ENCODE measurements around the gene EIF4B. TPM values are rescaled to one million over a fixed set of nuclear protein-coding genes. Genes with fewer than 3 reads are reported as not detected.
"Not testable (repeated sequence)": the region's sequence is repeated elsewhere in the genome, so short reads cannot be mapped to it uniquely, and the experiment has no call there.

Gene EIF4B
- total RNA-seq, 1 donor from 2014 or later: 336 TPM

DNA sequence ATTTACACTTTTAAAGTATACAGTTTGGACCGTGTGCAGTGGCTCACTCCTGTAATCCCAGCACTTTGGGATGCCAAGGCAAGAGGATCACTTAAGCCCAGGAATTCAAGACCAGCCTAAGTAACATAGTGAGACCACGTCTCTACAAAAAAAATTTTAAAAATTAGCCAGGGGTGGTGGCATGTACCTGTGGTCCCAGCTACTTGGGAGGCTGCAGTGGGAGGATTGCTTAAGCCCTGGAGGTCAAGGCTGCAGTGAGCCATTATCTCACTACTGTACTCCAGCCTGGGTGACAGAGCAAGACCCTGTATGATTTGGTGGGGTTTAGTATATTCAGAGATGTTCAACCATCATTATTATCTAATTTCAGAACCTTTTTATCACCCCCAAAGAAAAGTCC is 4.7 kb downstream of the EIF4B start:
- no peak overlapping the region for H3K4me3 Mint-ChIP-seq (ENCODE audit: unreplicated experiment)
- peaks cover 49% of the 10 kb centered on the region for H3K4me1 Mint-ChIP-seq (ENCODE audit: low read depth)
- H3K27me3 Mint-ChIP-seq (ENCODE audit: low read depth): no peaks in the 10 kb centered on the region
- H3K27ac Mint-ChIP-seq (ENCODE audit: unreplicated experiment): no peak overlapping the region
- DNase-seq (ENCODE audit: low spot score): no peak
- TF ChIP-seq, protein P1, sequence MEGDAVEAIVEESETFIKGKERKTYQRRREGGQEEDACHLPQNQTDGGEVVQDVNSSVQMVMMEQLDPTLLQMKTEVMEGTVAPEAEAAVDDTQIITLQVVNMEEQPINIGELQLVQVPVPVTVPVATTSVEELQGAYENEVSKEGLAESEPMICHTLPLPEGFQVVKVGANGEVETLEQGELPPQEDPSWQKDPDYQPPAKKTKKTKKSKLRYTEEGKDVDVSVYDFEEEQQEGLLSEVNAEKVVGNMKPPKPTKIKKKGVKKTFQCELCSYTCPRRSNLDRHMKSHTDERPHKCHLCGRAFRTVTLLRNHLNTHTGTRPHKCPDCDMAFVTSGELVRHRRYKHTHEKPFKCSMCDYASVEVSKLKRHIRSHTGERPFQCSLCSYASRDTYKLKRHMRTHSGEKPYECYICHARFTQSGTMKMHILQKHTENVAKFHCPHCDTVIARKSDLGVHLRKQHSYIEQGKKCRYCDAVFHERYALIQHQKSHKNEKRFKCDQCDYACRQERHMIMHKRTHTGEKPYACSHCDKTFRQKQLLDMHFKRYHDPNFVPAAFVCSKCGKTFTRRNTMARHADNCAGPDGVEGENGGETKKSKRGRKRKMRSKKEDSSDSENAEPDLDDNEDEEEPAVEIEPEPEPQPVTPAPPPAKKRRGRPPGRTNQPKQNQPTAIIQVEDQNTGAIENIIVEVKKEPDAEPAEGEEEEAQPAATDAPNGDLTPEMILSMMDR (IDR thresholded peaks at IDR 0.05): no peak
- no peaks in the 10 kb centered on the region for H3K9me3 Mint-ChIP-seq (ENCODE audit: low read depth)
- peaks cover 7% of the 10 kb centered on the region for H3K36me3 Mint-ChIP-seq (ENCODE audit: low read depth)

- TF ChIP-seq, protein P1 (IDR thresholded peaks at IDR 0.05): no peak
- Mint-ChIP-seq H3K9me3 (ENCODE audit: low read depth) (no peaks in the 10 kb centered on the region), H3K4me3 (ENCODE audit: unreplicated experiment) (no peak overlapping the region), H3K27me3 (ENCODE audit: low read depth) (no peaks in the 10 kb centered on the region), H3K4me1 (ENCODE audit: low read depth) (peaks cover 47% of the 10 kb centered on the region), H3K27ac (ENCODE audit: unreplicated experiment) (peak overlapping the region; percentile 61), H3K36me3 (ENCODE audit: low read depth) (peaks cover 8% of the 10 kb centered on the region)
- DNase-seq (ENCODE audit: low spot score): no peak
Measured at GRCh38 chr12:53011889-53012288, 5.6 kb downstream of the EIF4B start.

GRCh38 chr12:53012928-53013327 is 6.7 kb downstream of the EIF4B start:
- Mint-ChIP-seq H3K27ac (ENCODE audit: unreplicated experiment) (no peak overlapping the region), H3K27me3 (ENCODE audit: low read depth) (no peaks in the 10 kb centered on the region), H3K4me1 (ENCODE audit: low read depth) (peaks cover 38% of the 10 kb centered on the region), H3K4me3 (ENCODE audit: unreplicated experiment) (no peak overlapping the region), H3K36me3 (ENCODE audit: low read depth) (peaks cover 11% of the 10 kb centered on the region), H3K9me3 (ENCODE audit: low read depth) (no peaks in the 10 kb centered on the region)
- DNase-seq (ENCODE audit: low spot score): no peak
- TF ChIP-seq, protein P1 (IDR thresholded peaks at IDR 0.05): no peak

DNA sequence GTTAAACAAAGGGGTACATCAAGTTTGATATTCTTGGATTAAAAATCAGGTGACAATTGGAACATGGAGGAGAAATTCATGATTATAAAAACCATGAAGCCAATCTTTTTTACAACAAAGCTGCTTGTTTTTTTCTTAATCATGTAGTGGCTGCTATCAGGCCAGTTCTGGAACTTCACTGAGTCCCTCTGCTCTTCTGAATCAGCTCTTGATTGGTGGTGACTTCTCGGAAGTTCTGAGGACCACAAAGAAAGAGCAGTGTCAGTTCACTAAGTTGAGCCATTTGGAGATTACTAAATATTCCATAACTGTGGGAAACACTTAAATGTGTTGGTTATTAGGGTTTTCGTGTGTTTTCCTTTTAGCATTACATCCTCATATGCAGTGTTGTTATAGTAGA is 8.5 kb downstream of the EIF4B start:
- peaks cover 19% of the 10 kb centered on the region for H3K36me3 Mint-ChIP-seq (ENCODE audit: low read depth)
- no peak overlapping the region for H3K27ac Mint-ChIP-seq (ENCODE audit: unreplicated experiment)
- no peak for DNase-seq (ENCODE audit: low spot score)
- no peak overlapping the region for H3K4me3 Mint-ChIP-seq (ENCODE audit: unreplicated experiment)
- TF ChIP-seq, protein P1 (IDR thresholded peaks at IDR 0.05): no peak
- no peaks in the 10 kb centered on the region for H3K27me3 Mint-ChIP-seq (ENCODE audit: low read depth)
- no peaks in the 10 kb centered on the region for H3K9me3 Mint-ChIP-seq (ENCODE audit: low read depth)
- peaks cover 20% of the 10 kb centered on the region for H3K4me1 Mint-ChIP-seq (ENCODE audit: low read depth)

DNA sequence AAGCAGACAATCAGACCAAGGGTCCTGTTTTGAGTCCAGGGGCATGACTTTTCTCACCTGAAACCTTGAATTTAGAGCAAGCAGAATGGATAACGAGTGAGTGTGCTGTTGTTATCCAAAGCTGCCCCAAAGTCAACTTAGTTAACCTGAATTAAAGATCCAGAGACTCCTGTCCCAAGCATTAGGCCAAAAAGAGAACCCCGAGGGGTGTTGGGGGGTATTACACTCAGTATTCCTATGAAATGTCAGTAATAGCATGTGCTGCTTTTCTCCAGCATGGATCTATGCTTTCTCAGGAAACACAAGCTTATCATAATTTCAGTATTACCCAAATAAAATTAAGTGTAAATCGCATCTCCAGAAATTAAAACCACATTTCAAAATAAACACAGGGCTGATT is 19.0 kb downstream of the EIF4B start:
- H3K27ac Mint-ChIP-seq (ENCODE audit: unreplicated experiment): no peak overlapping the region
- no peak overlapping the region for H3K4me3 Mint-ChIP-seq (ENCODE audit: unreplicated experiment)
- H3K4me1 Mint-ChIP-seq (ENCODE audit: low read depth): no peaks in the 10 kb centered on the region
- H3K36me3 Mint-ChIP-seq (ENCODE audit: low read depth): peaks cover 37% of the 10 kb centered on the region
- no peak for DNase-seq (ENCODE audit: low spot score)
- H3K9me3 Mint-ChIP-seq (ENCODE audit: low read depth): no peaks in the 10 kb centered on the region
- TF ChIP-seq, protein P1 (IDR thresholded peaks at IDR 0.05): no peak
- H3K27me3 Mint-ChIP-seq (ENCODE audit: low read depth): no peaks in the 10 kb centered on the region

DNA sequence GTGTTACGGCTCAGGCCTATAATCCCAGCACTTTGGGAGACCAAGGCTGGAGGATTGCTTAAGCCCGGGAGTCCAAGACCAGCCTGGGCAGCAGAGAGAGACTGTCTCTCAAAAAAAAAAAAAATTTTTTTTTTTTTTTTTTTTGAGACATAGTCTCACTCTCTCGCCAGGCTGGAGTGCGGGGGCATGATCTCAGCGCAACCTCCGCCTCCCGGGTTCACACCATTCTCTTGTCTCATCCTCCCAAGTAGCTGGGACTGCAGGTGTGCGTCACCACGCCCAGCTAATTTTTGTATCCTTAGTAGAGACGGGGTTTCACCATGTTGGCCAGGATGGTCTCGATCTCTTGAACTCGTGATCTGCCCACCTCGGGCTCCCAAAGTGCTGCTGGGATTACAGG is 20.8 kb downstream of the EIF4B start:
- DNase-seq (ENCODE audit: low spot score); H3K27ac Mint-ChIP-seq (ENCODE audit: unreplicated experiment); H3K9me3 Mint-ChIP-seq (ENCODE audit: low read depth); H3K4me3 Mint-ChIP-seq (ENCODE audit: unreplicated experiment); H3K27me3 Mint-ChIP-seq (ENCODE audit: low read depth); H3K4me1 Mint-ChIP-seq (ENCODE audit: low read depth): not testable (repeated sequence)
- H3K36me3 Mint-ChIP-seq (ENCODE audit: low read depth): peaks cover 42% of the 10 kb centered on the region
